Activated CD8-positive, alpha-beta memory T cell treated with anti-CD3 and anti-CD28 coated beads for 36 hours (primary cell): ENCODE measurements around the gene LIMS3. TPM values are rescaled to one million over a fixed set of nuclear protein-coding genes. Genes with fewer than 3 reads are reported as not detected.
"Not testable (repeated sequence)": the region's sequence is repeated elsewhere in the genome, so short reads cannot be mapped to it uniquely, and the experiment has no call there.

Source experiments
- CTCF ChIA-PET: fragments of 350-600 bp; sonication (Branson Sonifier 250); formaldehyde crosslinking; loops from one replicate; lab custom pipeline; 2021; ENCODE audit warnings: antibody characterized with exemption; lab: Charles Lee
- POLR2A ChIA-PET: fragments of 350-600 bp; sonication (Branson Sonifier 250); formaldehyde crosslinking; loops from one replicate; lab custom pipeline; 2021; ENCODE audit warnings: antibody characterized with exemption; lab: Charles Lee
- total RNA-seq, 2 experiments: library from RNA; stranded (reverse); gene quantifications; one replicate each; pipeline ENCODE4 v1.2.3, GENCODE V29; 2021

LIMS3 gene
- total RNA-seq, 2 experiments from 2014 or later: 0.59 to 0.78 TPM

DNA sequence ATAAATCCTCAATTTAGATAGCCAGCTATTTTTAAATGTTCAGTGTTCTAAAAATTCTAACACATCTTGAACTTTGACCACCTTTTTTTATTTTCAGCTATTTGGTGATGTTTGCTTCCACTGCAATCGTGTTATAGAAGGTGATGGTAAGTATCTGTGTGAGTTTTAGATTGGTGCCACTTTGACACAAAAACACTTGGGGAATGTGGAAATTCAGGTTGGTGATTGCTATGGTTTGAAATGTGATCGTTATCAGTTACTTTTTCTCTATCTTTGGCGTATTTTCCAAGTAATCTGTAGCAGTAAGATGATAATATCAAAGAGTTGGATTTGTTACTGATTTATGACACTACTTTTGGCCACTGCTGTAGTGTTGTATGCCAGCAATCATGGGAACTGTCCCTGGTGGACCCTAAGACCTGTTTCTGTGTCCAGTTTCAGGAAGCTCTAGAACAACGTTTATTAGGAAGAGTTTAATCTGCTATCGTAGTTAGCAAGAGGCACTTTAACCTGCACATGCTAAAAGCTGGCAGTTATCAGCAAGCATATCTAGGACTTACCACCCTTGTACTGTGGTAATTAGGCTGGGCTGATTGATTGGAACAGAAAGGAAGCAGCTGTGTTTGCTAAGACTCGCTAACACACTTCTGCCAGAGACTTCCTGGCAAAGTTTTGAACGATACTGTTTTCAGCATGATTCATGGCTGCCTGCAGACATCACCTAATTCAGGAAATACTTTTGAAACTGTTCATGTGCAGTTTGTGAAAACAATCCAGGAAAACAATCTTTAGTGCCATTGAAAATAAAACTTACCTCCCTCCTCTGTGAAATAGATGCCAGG lies 23.3 kb downstream of the LIMS3 start:
- POLR2A ChIA-PET, CTCF ChIA-PET: not testable (repeated sequence)

GRCh38 chr2:109924481-109924880 lies 26.0 kb downstream of the LIMS3 start:
- POLR2A ChIA-PET: not testable (repeated sequence)

DNA sequence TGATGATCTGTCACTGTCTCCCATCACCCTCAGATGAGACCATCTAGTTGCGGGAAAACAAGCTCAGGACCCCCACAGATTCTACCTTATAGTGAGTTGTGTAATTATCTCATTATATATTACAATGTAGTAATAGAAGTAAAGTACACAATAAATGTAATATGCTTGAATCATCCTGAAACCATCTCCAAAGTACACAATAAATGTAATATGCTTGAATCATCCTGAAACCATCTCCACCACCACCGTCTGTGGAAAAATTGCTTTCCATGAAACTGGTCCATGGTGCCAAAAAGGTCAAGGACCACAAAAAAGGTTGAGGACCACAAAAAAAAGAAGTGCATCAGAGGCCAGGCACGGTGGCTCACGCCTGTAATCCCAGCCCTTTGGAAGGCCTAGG lies 29.3 kb downstream of the LIMS3 start:
- CTCF ChIA-PET, POLR2A ChIA-PET: not testable (repeated sequence)

More at GRCh38 chr2:109924481-109924880, 26.0 kb downstream of the LIMS3 start:
- CTCF ChIA-PET: not testable (repeated sequence)

GRCh38 chr2:109929222-109929621 lies 30.7 kb downstream of the LIMS3 start:
- POLR2A ChIA-PET, CTCF ChIA-PET: not testable (repeated sequence)

DNA sequence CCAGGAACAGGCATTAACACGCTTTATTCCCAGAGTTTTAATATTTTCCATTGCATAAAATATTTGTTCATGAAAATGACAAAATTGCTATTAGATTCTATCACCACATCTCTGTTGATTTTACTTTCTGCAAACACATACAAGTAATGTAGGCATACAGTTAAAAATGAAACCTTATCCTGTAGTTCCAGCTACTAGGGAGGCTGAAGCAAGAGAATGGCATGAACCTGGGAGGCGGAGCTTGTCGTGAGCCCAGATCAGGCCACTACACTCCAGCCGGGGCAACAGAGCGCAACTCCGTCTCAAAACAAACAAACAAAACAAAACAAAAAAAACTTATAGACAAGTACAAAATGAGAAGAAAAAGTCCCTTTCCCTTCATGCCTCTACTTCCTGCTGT lies 38.0 kb downstream of the LIMS3 start:
- POLR2A ChIA-PET, CTCF ChIA-PET: not testable (repeated sequence)

- POLR2A ChIA-PET, CTCF ChIA-PET: not testable (repeated sequence)
These were observed 46.9 kb downstream of the LIMS3 start for GRCh38 chr2:109945362-109945761.

GRCh38 chr2:109947262-109947958 lies 48.9 kb downstream of the LIMS3 start:
- CTCF ChIA-PET, POLR2A ChIA-PET: not testable (repeated sequence)

- POLR2A ChIA-PET, CTCF ChIA-PET: not testable (repeated sequence)
These were observed 49.6 kb downstream of the LIMS3 start for GRCh38 chr2:109947959-109948520.

DNA sequence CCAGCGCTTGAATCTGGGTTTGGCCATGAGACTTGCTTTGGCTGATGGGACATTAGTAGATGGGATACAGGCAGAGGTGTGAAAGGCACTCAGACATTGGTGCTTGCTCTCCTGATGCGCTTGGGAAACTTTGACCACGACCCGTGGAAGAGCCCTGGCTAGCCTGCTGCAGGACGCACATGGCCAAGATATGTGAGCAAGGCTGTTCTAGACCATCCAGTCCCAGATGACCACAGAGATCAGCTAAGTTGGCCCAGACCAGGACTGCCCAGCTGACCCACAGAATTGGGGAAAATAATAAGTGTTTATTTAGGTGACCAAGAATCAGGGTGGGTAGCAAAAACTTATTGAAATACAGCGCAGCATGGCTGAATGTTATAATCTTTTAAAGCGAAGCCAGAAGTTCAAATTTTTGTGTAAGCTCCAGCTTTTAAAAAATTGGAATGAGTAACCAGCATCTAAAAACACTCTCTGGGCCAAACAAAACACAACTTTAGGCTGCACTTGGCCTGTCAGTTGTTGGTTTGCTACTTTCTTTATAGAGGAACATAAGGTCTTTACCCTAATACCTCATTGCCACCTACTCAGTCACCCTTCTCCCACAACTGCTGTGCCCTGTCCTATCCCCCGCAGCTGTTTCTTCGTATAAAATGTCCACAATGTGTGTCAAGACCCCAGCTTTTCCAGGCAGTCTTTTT lies 51.8 kb downstream of the LIMS3 start:
- POLR2A ChIA-PET, CTCF ChIA-PET: not testable (repeated sequence)

DNA sequence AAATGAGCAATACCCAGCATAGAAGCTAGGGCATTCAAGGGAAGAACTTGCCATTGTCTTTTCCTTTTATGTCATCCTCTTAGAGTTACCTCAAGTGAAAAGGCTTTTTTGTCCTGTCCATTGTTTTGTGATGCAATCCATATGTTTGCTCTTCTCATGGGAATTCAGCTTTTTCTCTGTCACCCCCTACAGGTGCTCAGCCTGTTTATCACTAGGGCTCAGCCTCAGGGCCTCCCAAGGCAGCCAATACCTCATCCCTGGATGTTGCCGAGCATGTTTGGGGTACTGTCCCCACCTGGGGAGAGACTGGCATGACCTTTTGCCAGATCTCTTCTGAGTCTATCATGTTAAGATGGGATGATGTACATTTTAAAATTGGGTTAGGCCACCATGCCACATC lies 65.5 kb downstream of the LIMS3 start:
- POLR2A ChIA-PET: not testable (repeated sequence)

DNA sequence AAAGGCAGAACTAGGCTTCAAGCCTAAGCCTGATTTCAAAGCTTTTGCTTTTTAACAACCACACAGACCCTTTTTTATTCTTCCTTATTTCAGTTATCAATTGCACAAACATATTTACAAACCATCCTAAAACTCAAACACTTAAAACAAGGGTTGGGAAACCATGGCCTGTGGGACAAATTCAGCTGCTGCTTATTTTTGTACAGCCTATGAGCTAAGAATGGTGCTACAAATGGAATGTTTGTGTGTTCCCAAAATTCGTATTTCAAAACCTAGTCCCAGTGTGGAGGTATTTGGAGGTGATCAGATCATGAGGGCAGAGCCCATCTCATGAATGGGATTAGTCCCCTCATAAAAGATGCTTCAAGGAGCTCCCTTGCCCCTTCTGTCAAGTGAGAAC lies 67.0 kb downstream of the LIMS3 start:
- CTCF ChIA-PET, POLR2A ChIA-PET: not testable (repeated sequence)

More for the DNA sequence above, 65.5 kb downstream of the LIMS3 start:
- CTCF ChIA-PET: not testable (repeated sequence)

DNA sequence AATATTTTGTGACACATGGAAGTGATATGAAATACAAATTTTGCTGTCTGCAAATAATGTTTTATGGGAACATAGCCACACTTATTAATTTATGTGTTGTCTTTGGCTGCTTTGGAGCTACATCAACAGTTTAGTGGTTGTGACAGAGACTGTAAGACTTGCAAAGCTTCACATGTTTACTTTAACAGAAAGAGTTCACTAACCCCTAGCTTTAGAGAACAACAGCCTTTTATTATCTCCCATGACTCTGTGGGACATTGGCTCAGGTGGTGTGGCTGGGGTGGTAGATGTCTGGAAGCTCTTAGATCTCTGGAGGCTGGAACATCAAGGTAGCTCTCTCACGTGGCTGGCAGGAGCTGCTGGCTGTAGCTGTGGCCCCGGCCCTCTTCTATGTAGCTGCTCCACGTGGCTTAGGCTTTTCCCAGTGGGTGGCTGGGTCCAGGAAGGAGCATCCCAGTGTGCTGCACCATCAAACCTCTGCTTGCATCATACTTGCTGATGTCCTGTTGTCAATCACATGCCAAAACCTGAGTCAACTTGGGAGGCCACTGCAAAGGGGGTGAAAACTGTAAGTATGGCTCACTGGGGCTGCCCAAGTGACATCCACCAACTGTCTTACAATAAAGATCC lies 67.7 kb downstream of the LIMS3 start:
- CTCF ChIA-PET, POLR2A ChIA-PET: not testable (repeated sequence)

GRCh38 chr2:109966858-109967257 lies 68.4 kb downstream of the LIMS3 start:
- POLR2A ChIA-PET, CTCF ChIA-PET: not testable (repeated sequence)

DNA sequence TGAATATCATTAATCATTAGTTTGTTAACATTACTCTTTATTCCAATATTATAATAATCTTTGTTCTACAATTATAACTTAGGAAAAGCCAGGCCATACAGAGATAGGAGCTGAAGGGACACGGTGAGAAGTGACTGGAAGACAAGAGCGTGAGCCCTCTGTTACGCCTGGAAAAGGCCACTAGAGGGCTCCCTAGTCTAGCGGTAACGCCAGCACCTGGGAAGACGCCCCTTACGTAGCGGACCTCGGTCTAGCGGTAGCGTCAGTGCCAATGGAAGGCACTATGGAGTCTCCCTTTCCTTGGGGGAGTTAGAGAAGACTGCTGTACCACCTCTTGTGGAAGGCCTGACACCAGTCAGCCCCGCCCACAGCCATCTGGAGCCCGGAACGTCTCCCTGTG lies 71.4 kb downstream of the LIMS3 start:
- CTCF ChIA-PET, POLR2A ChIA-PET: not testable (repeated sequence)

- CTCF ChIA-PET, POLR2A ChIA-PET: not testable (repeated sequence)
These were observed 73.2 kb downstream of the LIMS3 start for GRCh38 chr2:109971710-109972109.

Other genes with a start within 250 kb of the LIMS3 start
- gene RGPD5, start 104.4 kb upstream of the LIMS3 start, total RNA-seq: 10 to 100 TPM; 37.7 to 38.1 TPM
- gene MALL, start 217.1 kb downstream of the LIMS3 start, total RNA-seq: under 1 TPM; 0.50 to 0.65 TPM